Measurements from ENCODE around the gene ATP5PF. TPM values are rescaled to one million over a fixed set of nuclear protein-coding genes. Genes with fewer than 3 reads are reported as not detected.
A peak's percentile ranks its signal among the peaks of the same experiment; 100 is the strongest.

ATP5PF gene
- total and polyA plus RNA-seq, 2 donors (not counting 3 experiments of a cell fraction or from before 2014, with no cell fraction given): 132 to 194 TPM

GRCh38 chr21:25733859-25734653 is 648 bp downstream of the ATP5PF start:
- no peaks in the 10 kb centered on the region for H3K27me3 ChIP-seq (ENCODE audit: control insufficient read depth in 2 of 2, insufficient read depth in 2 of 2, low read length in 2 of 2)

More at GRCh38 chr21:25733859-25734653, 648 bp downstream of the ATP5PF start:
- H3K9ac ChIP-seq (replicated peaks; ENCODE audit: extremely low read depth, insufficient read depth, low read length): peak overlapping the region; percentile 95
- H3K36me3 ChIP-seq (ENCODE audit: control insufficient read depth in 2 of 2, extremely low read depth in 1 of 2, insufficient read depth in 2 of 2, low read length in 2 of 2): peaks cover 0 to 6% of the 10 kb centered on the region in 2 experiments
- DNase-seq (ENCODE audit: low read depth, low spot score) (peak; percentile 49), FAIRE-seq (no peak)
- no peaks in the 10 kb centered on the region for H4K20me1 ChIP-seq (replicated peaks; ENCODE audit: control insufficient read depth, extremely low read depth, insufficient read depth, low read length)
- H3K79me2 ChIP-seq (ENCODE audit: control insufficient read depth, insufficient read depth, low read length): peaks cover 61% of the 10 kb centered on the region
- dilution Hi-C loops (cut with MboI; ENCODE audit: extremely low pct_ligation_motif_present, low sequenced_read_pairs): no loop called here
- ChIA-PET POLR2A (interaction anchor here (0.7 kb wide), 1 partner anchor 32 kb away, joined by 3 read pairs; no protein-coding TSS in a partner anchor), CTCF (interaction anchor here (1.5 to 2.0 kb wide), 3 partner anchors 17 to 68 kb away, joined by 5 to 9 read pairs (median 6); no protein-coding TSS in a partner anchor)
- intact Hi-C loops (cut with micrococcal nuclease): loop anchor here (1.0 to 2.0 kb wide), 2 partner anchors 25 to 127 kb away; partner anchors contain the start of gene MRPL39
- peaks cover 17% of the 10 kb centered on the region for H3K4me1 ChIP-seq (ENCODE audit: control insufficient read depth, extremely low read depth, insufficient read depth, low read length)
- no TSS peak for BruUV-seq (replicated peaks)
- H3K9me3 ChIP-seq (replicated peaks; ENCODE audit: control insufficient read depth, insufficient read depth, low read length): no peaks in the 10 kb centered on the region
- peak overlapping the region; percentile 91 for H3K27ac ChIP-seq (ENCODE audit: insufficient read depth, low read depth, low read length)
- peak overlapping the region; percentile 33 for H2AFZ ChIP-seq (ENCODE audit: low read depth, low read length)
- peak overlapping the region; percentile 92 for H3K4me2 ChIP-seq (ENCODE audit: insufficient read depth, low read length)
- H3K4me3 ChIP-seq (replicated peaks in 1 of 3; ENCODE audit: insufficient read depth in 1 of 3, low read depth in 1 of 3, low read length in 3 of 3): peak overlapping the region; percentile 58 to 93 (median 79)
- TF ChIP-seq MYC (IDR thresholded peaks at IDR 0.05; ENCODE audit: low read depth, low read length) (no peak), FOS (IDR thresholded peaks at IDR 0.05; ENCODE audit: borderline replicate concordance, insufficient read depth, low read length) (no peak), MAX (IDR thresholded peaks at IDR 0.05; ENCODE audit: insufficient read depth, insufficient read length) (no peak), JUN (IDR thresholded peaks at IDR 0.05; ENCODE audit: borderline replicate concordance, insufficient read depth, insufficient read length, low read depth) (no peak), EZH2 (IDR thresholded peaks at IDR 0.05; ENCODE audit: borderline replicate concordance, low read depth, low read length, severe bottlenecking) (no peak), POLR2AphosphoS5 (IDR thresholded peaks at IDR 0.05; ENCODE audit: insufficient read depth, low read depth, low read length) (no peak), GATA2 (IDR thresholded peaks at IDR 0.05; ENCODE audit: insufficient read depth, insufficient read length, low read depth, low read length) (no peak), CTCF (IDR thresholded peaks at IDR 0.05; ENCODE audit: extremely low read depth in 1 of 2, insufficient read depth in 1 of 2, low read depth in 1 of 2, low read length in 2 of 2) (no peak), POLR2A (IDR thresholded peaks at IDR 0.05; ENCODE audit: low read depth, low read length) (no peak)
- no peaks in the 10 kb centered on the region for H3K9me1 ChIP-seq (replicated peaks; ENCODE audit: control insufficient read depth, extremely low read depth, insufficient read depth, low read length)
